Liver (tissue), 3 donors: Measurements from ENCODE around the gene GTF2E1.

ENCODE experiments used
- GABPA ChIP-seq, 2 donors: IDR thresholded peaks in 1 of 2; conservative IDR thresholded peaks in 1 of 2; 2 replicates each; pipeline ENCODE4 v1.6.1; 2016; ENCODE audit warnings: antibody characterized with exemption in 2 of 2, mild to moderate bottlenecking in 1 of 2, moderate library complexity in 1 of 2
- JUND ChIP-seq, 2 donors: IDR thresholded peaks; 2 replicates each; pipeline ENCODE4 v1.6.1; 2016; ENCODE audit warnings: antibody characterized with exemption in 2 of 2
- YY1 ChIP-seq: IDR thresholded peaks from 2 replicates; pipeline ENCODE4 v1.6.1; 2016; ENCODE audit warnings: antibody characterized with exemption, mild to moderate bottlenecking
- TF ChIP-seq, protein P1 (sequence below): fragments of 150-350 bp; IDR thresholded peaks from 2 replicates; pipeline ENCODE4 v1.5.1; 2017; ENCODE audit warnings: improper control_type of control experiment, low read depth, low read length; ENCODE audit not compliant: missing input control
- donor health status: healthy.
- donor health status: healthy.

DNA sequence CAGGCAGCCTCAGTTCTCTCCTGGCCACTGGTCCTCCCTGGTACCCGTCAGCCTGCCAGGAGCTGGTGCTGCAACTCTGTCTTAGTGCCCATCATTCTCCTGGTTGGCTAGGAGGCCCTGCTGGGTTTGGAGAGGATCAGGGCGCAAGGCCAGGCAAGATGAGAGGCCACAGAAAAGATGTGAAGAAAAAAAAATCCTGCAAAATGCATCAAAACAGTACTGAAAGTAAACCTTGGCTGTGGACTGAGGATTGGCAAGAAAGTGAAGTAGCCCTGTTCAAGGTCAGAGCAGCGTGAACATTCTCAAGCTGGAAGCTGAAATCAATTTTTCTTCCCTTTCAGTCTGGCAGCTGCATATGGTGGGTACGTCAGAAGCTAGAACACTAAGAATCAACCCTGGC lies 74.2 kb downstream of the GTF2E1 start:
- TF ChIP-seq, protein P1, sequence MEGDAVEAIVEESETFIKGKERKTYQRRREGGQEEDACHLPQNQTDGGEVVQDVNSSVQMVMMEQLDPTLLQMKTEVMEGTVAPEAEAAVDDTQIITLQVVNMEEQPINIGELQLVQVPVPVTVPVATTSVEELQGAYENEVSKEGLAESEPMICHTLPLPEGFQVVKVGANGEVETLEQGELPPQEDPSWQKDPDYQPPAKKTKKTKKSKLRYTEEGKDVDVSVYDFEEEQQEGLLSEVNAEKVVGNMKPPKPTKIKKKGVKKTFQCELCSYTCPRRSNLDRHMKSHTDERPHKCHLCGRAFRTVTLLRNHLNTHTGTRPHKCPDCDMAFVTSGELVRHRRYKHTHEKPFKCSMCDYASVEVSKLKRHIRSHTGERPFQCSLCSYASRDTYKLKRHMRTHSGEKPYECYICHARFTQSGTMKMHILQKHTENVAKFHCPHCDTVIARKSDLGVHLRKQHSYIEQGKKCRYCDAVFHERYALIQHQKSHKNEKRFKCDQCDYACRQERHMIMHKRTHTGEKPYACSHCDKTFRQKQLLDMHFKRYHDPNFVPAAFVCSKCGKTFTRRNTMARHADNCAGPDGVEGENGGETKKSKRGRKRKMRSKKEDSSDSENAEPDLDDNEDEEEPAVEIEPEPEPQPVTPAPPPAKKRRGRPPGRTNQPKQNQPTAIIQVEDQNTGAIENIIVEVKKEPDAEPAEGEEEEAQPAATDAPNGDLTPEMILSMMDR: no peak
- TF ChIP-seq YY1 (no peak), GABPA (IDR thresholded peaks at IDR 0.05 in 1 of 2, conservative IDR thresholded peaks at IDR 0.05 in 1 of 2) (no peak), JUND (IDR thresholded peaks at IDR 0.05) (no peak)
